PC-3 (cell line): Measurements from ENCODE around the gene ABCC8. TPM values are rescaled to one million over a fixed set of nuclear protein-coding genes. Genes with fewer than 3 reads are reported as not detected.

Source experiments
- ATAC-seq: fragments of 200-7000 bp; cut with Tn5 transposase; 2 replicates; pipeline ENCODE4 v1.9.1; 2020; ENCODE audit warnings: mild to moderate bottlenecking, moderate library complexity
- BruUV-seq: library from RNA; stranded (reverse); fragments of 400-500 nt; replicated peaks from 2 replicates; lab custom pipeline; 2021; lab: Mats Ljungman, UMichigan
- CTCF ChIA-PET: fragments of 300-600 bp; sonication (Branson Sonifier 250); formaldehyde crosslinking; loops from one replicate; lab custom pipeline; 2022; ENCODE audit warnings: antibody characterized with exemption; lab: Charles Lee
- POLR2A ChIA-PET: fragments of 300-600 bp; sonication (Branson Sonifier 250); formaldehyde crosslinking; loops from one replicate; lab custom pipeline; 2022; ENCODE audit warnings: antibody characterized with exemption; ENCODE audit not compliant: unreplicated experiment; lab: Charles Lee
- DNase-seq: peaks from one replicate; pipeline ENCODE4 v3.0.0-alpha.2; 2015
- H2AFZ ChIP-seq: fragments of 300-600 bp; sonication (generic); 2 replicates; pipeline ENCODE4 v1.6.0; 2016; ENCODE audit warnings: antibody characterized with exemption, low read length
- H3F3A ChIP-seq: fragments of 300-600 bp; sonication (generic); one replicate; pipeline ENCODE4 v1.6.0; 2017; ENCODE audit warnings: antibody characterized with exemption, low read length, control low read depth, mild to moderate bottlenecking; ENCODE audit not compliant: unreplicated experiment
- H3K27ac ChIP-seq: fragments of 300-600 bp; sonication (generic); 2 replicates; pipeline ENCODE4 v1.5.1; 2016; ENCODE audit warnings: mild to moderate bottlenecking, low read length
- H3K27me3 ChIP-seq: fragments of 300-600 bp; sonication (generic); 2 replicates; pipeline ENCODE4 v1.6.1; 2016; ENCODE audit warnings: low read length, mixed read lengths
- H3K36me3 ChIP-seq: fragments of 300-600 bp; sonication (generic); 2 replicates; pipeline ENCODE4 v1.6.1; 2016; ENCODE audit warnings: low read depth, mixed run types, low read length, mixed read lengths
- H3K4me1 ChIP-seq: fragments of 300-600 bp; sonication (generic); 2 replicates; pipeline ENCODE4 v1.5.1; 2016; ENCODE audit warnings: low read length; ENCODE audit not compliant: insufficient read depth
- H3K4me2 ChIP-seq: fragments of 300-600 bp; sonication (generic); 2 replicates; pipeline ENCODE4 v1.6.0; 2016; ENCODE audit warnings: low read length
- H3K4me3 ChIP-seq: fragments of 300-600 bp; sonication (generic); 2 replicates; pipeline ENCODE4 v1.5.1; 2016; ENCODE audit warnings: mild to moderate bottlenecking, low read length, mixed read lengths
- H3K79me2 ChIP-seq: fragments of 300-600 bp; sonication (generic); 2 replicates; pipeline ENCODE4 v1.6.1; 2017; ENCODE audit warnings: low read length, mixed read lengths
- H3K9ac ChIP-seq: fragments of 300-600 bp; sonication (generic); 2 replicates; pipeline ENCODE4 v1.6.0; 2016; ENCODE audit warnings: mild to moderate bottlenecking, low read length
- H3K9me2 ChIP-seq: fragments of 300-600 bp; sonication (generic); replicated peaks from 2 replicates; pipeline ENCODE4 v1.6.1; 2016; ENCODE audit warnings: mixed run types, low read length, mixed read lengths
- H3K9me3 ChIP-seq: fragments of 300-600 bp; sonication (generic); 2 replicates; pipeline ENCODE4 v1.6.1; 2016; ENCODE audit warnings: low read length, mixed read lengths
- H4K20me1 ChIP-seq: fragments of 300-600 bp; sonication (generic); 2 replicates; pipeline ENCODE4 v1.6.1; 2016; ENCODE audit warnings: low read length, mixed read lengths
- EZH2 ChIP-seq: fragments of 300-600 bp; sonication (generic); IDR thresholded peaks from one replicate; pipeline ENCODE4 v1.6.1; 2017; ENCODE audit warnings: antibody characterized with exemption, mild to moderate bottlenecking, low read length; ENCODE audit not compliant: unreplicated experiment
- EZH2phosphoT487 ChIP-seq: fragments of 300-600 bp; sonication (generic); IDR thresholded peaks from 2 replicates; pipeline ENCODE4 v1.6.1; 2018; ENCODE audit warnings: mild to moderate bottlenecking, antibody characterized with exemption, low read length, borderline replicate concordance
- intact Hi-C: fragments of 100-400 bp; cut with micrococcal nuclease; formaldehyde crosslinking; loops from 2 replicates; pipeline ENCODE4 v1.9.0; 2023
- total RNA-seq: library from RNA; depleted of rRNA; stranded (reverse); fragments of >200 nt; gene quantifications from 2 replicates; pipeline ENCODE4 v1.2.3, GENCODE V29; 2014
- TF ChIP-seq, protein P1 (sequence below): fragments of 300-600 bp; sonication (generic); conservative IDR thresholded peaks from 2 replicates; pipeline ENCODE4 v1.5.1; 2017; ENCODE audit warnings: antibody characterized with exemption, low read depth, mild to moderate bottlenecking, low read length

The ABCC8 gene
- total RNA-seq, 1 experiment from 2014 or later: not detected

DNA sequence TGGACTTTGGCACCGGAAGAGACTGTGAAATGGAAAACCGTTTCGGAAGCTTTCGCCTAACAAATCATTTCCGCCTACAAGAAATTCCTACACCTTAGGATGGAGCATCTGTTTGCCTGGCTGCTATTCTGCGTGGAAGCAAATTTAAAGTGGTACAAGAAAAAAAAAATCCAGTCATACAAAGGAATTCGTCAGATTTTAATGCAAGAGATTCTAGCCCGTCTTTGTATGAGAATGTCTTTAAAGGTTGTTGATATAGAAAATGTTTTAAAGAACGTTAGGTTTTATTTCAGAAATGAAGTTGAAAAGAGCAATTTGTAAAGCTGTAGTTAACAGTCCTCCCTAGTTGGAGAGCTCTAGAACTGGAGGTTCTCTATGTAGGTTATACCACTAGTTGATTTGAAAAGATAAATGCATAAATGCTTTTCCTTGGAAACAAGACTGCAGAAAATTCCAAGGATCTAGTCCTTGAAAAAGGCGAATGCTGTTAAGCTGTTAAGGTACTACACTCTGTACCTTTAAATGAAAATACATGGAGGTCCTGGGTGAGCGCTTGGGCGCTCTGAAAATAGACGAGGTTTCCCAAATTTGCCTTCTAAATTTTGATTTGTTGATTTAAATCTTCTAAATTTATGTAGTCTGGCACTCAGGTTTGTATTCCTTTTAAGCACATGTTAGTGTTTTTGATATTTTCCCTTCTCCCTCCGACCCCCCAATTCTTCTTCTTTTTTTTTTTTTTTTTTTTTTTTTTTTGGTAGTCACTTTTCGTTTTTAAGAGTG lies 122.6 kb downstream of the ABCC8 start:
- ATAC-seq (no peak), DNase-seq (peak; percentile 27)
- CTCF ChIA-PET: interaction anchor here (0.6 to 1.1 kb wide), 4 partner anchors 86 to 174 kb away, joined by 3 to 8 read pairs (median 4); no protein-coding TSS in a partner anchor
- no peaks in the 10 kb centered on the region for H3K9me2 ChIP-seq
- peak overlapping the region; percentile 5; the same call in 1 of the 2 replicates for H3K27ac ChIP-seq
- intact Hi-C loops: loop anchor here (2.0 to 5.0 kb wide), 2 partner anchors 123 to 277 kb away; partner anchors contain the start of gene RPS13
- peaks cover 5% of the 10 kb centered on the region; the same call in 1 of the 2 replicates for H3K4me1 ChIP-seq
- H3K27me3 ChIP-seq: no peaks in the 10 kb centered on the region
- peak overlapping the region; percentile 68 for H3K9ac ChIP-seq
- H3F3A ChIP-seq: no peaks in the 10 kb centered on the region
- H3K79me2 ChIP-seq: no peaks in the 10 kb centered on the region
- no peak for TF ChIP-seq EZH2phosphoT487
- TF ChIP-seq, protein P1, sequence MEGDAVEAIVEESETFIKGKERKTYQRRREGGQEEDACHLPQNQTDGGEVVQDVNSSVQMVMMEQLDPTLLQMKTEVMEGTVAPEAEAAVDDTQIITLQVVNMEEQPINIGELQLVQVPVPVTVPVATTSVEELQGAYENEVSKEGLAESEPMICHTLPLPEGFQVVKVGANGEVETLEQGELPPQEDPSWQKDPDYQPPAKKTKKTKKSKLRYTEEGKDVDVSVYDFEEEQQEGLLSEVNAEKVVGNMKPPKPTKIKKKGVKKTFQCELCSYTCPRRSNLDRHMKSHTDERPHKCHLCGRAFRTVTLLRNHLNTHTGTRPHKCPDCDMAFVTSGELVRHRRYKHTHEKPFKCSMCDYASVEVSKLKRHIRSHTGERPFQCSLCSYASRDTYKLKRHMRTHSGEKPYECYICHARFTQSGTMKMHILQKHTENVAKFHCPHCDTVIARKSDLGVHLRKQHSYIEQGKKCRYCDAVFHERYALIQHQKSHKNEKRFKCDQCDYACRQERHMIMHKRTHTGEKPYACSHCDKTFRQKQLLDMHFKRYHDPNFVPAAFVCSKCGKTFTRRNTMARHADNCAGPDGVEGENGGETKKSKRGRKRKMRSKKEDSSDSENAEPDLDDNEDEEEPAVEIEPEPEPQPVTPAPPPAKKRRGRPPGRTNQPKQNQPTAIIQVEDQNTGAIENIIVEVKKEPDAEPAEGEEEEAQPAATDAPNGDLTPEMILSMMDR: no peak
- no peak for TF ChIP-seq EZH2
- H3K4me2 ChIP-seq: peak overlapping the region; percentile 99
- H3K36me3 ChIP-seq: no peaks in the 10 kb centered on the region
- no peaks in the 10 kb centered on the region for H4K20me1 ChIP-seq
- BruUV-seq: TSS peak; percentile 27
- peak overlapping the region; percentile 82 for H2AFZ ChIP-seq
- H3K9me3 ChIP-seq: no peaks in the 10 kb centered on the region
- POLR2A ChIA-PET: interaction anchor here (0.7 to 0.8 kb wide), 2 partner anchors 169 to 193 kb away, joined by 7 to 16 read pairs; partner anchors contain the start of gene OTOG
- H3K4me3 ChIP-seq: peak overlapping the region; percentile 69

DNA sequence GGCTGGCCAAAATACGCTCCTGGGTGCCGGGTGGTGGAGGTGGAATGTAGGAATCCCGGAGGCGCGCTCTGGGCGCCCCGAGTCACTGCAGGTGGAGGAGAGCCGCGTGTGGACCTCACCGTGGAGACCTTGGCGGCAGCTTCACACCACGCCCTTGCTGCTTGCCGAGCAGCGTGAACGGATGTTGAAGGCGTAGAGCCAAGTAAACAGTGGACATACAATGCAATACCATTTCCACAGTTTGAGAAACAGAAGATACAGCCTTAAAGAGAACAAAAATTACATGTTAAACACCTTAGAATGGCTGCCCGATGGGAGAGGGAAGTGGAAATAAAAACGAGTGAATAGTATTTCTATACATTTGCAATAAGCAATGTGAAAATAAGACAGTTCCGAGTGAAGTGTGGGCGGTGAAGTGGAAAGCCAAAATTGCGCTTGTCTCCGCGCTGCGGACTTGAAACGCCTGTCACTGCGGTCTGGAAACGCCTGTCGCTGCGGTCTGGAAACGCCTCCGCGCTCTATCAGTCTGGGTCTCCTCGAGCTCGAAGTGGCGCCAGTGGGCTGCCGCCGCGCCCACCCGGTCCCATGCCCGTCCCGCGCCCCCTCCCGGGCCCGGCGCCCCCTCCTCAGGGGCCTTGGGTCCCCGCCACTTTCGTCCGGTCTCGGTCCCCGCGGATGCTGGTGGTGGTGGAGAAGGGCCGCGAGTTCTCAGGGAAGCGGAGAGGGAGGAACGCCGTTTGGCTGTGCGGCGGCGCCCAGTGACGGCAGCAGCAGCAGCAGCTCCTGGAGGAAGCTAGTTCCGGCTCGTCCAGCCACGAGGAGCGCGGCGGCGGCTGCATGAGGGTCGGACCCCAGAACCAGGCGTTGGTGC lies 123.5 kb downstream of the ABCC8 start:
- H3F3A ChIP-seq: no peaks in the 10 kb centered on the region
- H3K27me3 ChIP-seq: no peaks in the 10 kb centered on the region
- TF ChIP-seq, protein P1: no peak
- TF ChIP-seq EZH2phosphoT487 (no peak), EZH2 (no peak)

More for the DNA sequence above, 123.5 kb downstream of the ABCC8 start:
- Histone ChIP-seq H3K4me2 (peak overlapping the region; percentile 99), H3K4me3 (peak overlapping the region; percentile 69), H2AFZ (peak overlapping the region; percentile 82), H3K9me3 (no peaks in the 10 kb centered on the region), H3K9ac (peak overlapping the region; percentile 68), H3K27ac (peak overlapping the region; percentile 5; the same call in 1 of the 2 replicates), H3K4me1 (peaks cover 5% of the 10 kb centered on the region; the same call in 1 of the 2 replicates), H3K9me2 (no peaks in the 10 kb centered on the region), H3K79me2 (no peaks in the 10 kb centered on the region), H4K20me1 (no peaks in the 10 kb centered on the region), H3K36me3 (no peaks in the 10 kb centered on the region)
- DNase-seq (peak; percentile 65), ATAC-seq (peak; percentile 80)
- intact Hi-C loops: loop anchor here (2.0 to 5.0 kb wide), 2 partner anchors 122 to 276 kb away; partner anchors contain the start of gene RPS13
- CTCF ChIA-PET: interaction anchor here (0.6 to 1.0 kb wide), 2 partner anchors 86 to 502 kb away, joined by 3 to 8 read pairs; no protein-coding TSS in a partner anchor
- TSS peak; percentile 42 for BruUV-seq
- POLR2A ChIA-PET: interaction anchor here (0.8 kb wide), 1 partner anchor 168 kb away, joined by 7 read pairs; no protein-coding TSS in a partner anchor
